Measurements from ENCODE around the gene MCRIP1. TPM values are rescaled to one million over a fixed set of nuclear protein-coding genes. Genes with fewer than 3 reads are reported as not detected.

Gene MCRIP1
- total and polyA plus RNA-seq, 2 of the 8 experiments (the other 6 are each of a cell fraction or from before 2014, with no cell fraction given) = 103 to 151 TPM

DNA sequence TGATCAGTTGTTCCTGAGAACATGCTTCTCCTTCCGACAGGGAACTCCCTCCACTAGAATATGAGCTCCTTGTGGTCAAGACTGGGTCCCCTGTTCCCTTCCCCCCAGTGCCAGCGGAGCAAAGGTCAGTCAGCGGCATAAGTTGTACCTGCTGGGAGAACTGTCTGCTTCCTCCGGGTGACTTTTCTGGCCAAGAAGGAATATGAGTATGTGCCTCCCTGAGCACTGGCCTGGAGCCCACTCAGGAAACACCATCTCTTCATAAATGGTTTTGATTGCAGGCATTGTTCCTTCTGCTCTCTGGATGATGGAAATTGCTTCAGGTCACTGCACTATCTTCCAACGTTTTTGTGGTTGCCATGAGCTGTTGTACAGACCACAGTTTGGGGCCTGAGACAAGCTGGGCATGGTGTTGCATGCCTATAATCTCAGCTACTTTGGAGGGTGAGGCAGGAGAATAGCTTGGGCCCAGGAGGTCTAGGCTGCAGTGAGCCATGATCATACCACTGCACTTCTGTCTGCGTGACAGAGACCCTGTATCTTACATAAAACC is 30.1 kb upstream of the MCRIP1 start (continued):
- TF ChIP-seq, protein P1, sequence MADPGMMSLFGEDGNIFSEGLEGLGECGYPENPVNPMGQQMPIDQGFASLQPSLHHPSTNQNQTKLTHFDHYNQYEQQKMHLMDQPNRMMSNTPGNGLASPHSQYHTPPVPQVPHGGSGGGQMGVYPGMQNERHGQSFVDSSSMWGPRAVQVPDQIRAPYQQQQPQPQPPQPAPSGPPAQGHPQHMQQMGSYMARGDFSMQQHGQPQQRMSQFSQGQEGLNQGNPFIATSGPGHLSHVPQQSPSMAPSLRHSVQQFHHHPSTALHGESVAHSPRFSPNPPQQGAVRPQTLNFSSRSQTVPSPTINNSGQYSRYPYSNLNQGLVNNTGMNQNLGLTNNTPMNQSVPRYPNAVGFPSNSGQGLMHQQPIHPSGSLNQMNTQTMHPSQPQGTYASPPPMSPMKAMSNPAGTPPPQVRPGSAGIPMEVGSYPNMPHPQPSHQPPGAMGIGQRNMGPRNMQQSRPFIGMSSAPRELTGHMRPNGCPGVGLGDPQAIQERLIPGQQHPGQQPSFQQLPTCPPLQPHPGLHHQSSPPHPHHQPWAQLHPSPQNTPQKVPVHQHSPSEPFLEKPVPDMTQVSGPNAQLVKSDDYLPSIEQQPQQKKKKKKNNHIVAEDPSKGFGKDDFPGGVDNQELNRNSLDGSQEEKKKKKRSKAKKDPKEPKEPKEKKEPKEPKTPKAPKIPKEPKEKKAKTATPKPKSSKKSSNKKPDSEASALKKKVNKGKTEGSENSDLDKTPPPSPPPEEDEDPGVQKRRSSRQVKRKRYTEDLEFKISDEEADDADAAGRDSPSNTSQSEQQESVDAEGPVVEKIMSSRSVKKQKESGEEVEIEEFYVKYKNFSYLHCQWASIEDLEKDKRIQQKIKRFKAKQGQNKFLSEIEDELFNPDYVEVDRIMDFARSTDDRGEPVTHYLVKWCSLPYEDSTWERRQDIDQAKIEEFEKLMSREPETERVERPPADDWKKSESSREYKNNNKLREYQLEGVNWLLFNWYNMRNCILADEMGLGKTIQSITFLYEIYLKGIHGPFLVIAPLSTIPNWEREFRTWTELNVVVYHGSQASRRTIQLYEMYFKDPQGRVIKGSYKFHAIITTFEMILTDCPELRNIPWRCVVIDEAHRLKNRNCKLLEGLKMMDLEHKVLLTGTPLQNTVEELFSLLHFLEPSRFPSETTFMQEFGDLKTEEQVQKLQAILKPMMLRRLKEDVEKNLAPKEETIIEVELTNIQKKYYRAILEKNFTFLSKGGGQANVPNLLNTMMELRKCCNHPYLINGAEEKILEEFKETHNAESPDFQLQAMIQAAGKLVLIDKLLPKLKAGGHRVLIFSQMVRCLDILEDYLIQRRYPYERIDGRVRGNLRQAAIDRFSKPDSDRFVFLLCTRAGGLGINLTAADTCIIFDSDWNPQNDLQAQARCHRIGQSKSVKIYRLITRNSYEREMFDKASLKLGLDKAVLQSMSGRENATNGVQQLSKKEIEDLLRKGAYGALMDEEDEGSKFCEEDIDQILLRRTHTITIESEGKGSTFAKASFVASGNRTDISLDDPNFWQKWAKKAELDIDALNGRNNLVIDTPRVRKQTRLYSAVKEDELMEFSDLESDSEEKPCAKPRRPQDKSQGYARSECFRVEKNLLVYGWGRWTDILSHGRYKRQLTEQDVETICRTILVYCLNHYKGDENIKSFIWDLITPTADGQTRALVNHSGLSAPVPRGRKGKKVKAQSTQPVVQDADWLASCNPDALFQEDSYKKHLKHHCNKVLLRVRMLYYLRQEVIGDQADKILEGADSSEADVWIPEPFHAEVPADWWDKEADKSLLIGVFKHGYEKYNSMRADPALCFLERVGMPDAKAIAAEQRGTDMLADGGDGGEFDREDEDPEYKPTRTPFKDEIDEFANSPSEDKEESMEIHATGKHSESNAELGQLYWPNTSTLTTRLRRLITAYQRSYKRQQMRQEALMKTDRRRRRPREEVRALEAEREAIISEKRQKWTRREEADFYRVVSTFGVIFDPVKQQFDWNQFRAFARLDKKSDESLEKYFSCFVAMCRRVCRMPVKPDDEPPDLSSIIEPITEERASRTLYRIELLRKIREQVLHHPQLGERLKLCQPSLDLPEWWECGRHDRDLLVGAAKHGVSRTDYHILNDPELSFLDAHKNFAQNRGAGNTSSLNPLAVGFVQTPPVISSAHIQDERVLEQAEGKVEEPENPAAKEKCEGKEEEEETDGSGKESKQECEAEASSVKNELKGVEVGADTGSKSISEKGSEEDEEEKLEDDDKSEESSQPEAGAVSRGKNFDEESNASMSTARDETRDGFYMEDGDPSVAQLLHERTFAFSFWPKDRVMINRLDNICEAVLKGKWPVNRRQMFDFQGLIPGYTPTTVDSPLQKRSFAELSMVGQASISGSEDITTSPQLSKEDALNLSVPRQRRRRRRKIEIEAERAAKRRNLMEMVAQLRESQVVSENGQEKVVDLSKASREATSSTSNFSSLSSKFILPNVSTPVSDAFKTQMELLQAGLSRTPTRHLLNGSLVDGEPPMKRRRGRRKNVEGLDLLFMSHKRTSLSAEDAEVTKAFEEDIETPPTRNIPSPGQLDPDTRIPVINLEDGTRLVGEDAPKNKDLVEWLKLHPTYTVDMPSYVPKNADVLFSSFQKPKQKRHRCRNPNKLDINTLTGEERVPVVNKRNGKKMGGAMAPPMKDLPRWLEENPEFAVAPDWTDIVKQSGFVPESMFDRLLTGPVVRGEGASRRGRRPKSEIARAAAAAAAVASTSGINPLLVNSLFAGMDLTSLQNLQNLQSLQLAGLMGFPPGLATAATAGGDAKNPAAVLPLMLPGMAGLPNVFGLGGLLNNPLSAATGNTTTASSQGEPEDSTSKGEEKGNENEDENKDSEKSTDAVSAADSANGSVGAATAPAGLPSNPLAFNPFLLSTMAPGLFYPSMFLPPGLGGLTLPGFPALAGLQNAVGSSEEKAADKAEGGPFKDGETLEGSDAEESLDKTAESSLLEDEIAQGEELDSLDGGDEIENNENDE (IDR thresholded peaks at IDR 0.05; ENCODE audit: insufficient replicate concordance, low read length) = no peak
- no peak for TF ChIP-seq GTF2F1 (IDR thresholded peaks at IDR 0.05; ENCODE audit: borderline replicate concordance, low read depth, low read length)
- TF ChIP-seq RBBP5 (IDR thresholded peaks at IDR 0.05; ENCODE audit: borderline replicate concordance, low read depth, low read length) = no peak
- TF ChIP-seq FOSL1 (IDR thresholded peaks at IDR 0.05; ENCODE audit: insufficient read depth, low read depth, low read length) = no peak
- no peak for TF ChIP-seq SIX5 (IDR thresholded peaks at IDR 0.05; ENCODE audit: low read depth, low read length)

Measured in H1 (cell line).